HuH-7.5 (cell line): Measurements from ENCODE around the gene ZDHHC18.

ENCODE experiments used
- DNase-seq: peaks from one replicate; pipeline ENCODE4 v3.0.0; 2011; ENCODE audit warnings: low spot score

ZDHHC18 gene

GRCh38 chr1:26900001-26900814, 73.7 kb downstream of the ZDHHC18 start, which contains the start of gene GPATCH3:
GPATCH3 (minus strand) TSS chr1:26900467; CDS start chr1:26900442, 25 bp downstream.
- DNase-seq, result peak; percentile 74

- no peak for DNase-seq
Observed at GRCh38 chr1:26900815-26901511, 74.5 kb downstream of the ZDHHC18 start.
